ENCODE results near the gene CGREF1.

Gene CGREF1

GRCh38 chr2:27057184-27057583 is 61.7 kb downstream of the CGREF1 start:
- DNase-seq (ENCODE audit: low spot score) = no peak
- Histone ChIP-seq H3K23ac (ENCODE audit: low read depth, low read length, poor library complexity) (no peak overlapping the region), H3K4me3 (ENCODE audit: low read length in 2 of 2) (no peak overlapping the region), H2BK15ac (ENCODE audit: low read length) (no peak overlapping the region), H3K4me2 (ENCODE audit: insufficient read depth, low read length, poor library complexity, severe bottlenecking) (no peak overlapping the region), H4K8ac (ENCODE audit: low read depth, low read length) (no peak overlapping the region), H3K4me1 (ENCODE audit: control insufficient read depth in 2 of 2, insufficient read depth in 1 of 2, low read depth in 1 of 2, low read length in 2 of 2) (peaks cover 2 to 3% of the 10 kb centered on the region in 2 donors), H3K14ac (ENCODE audit: low read length) (no peak overlapping the region), H3K9ac (ENCODE audit: low read depth, low read length, poor library complexity) (no peak overlapping the region), H2AK5ac (ENCODE audit: low read depth, low read length) (no peak overlapping the region), H3K27me3 (ENCODE audit: control insufficient read depth in 3 of 3, insufficient read depth in 3 of 3, low read depth in 1 of 3, low read length in 3 of 3) (no peaks in the 10 kb centered on the region), H3K79me1 (ENCODE audit: low read depth, low read length) (peaks cover 2% of the 10 kb centered on the region), H3K4ac (ENCODE audit: low read length) (no peak overlapping the region), H3K9me3 (replicated peaks in 1 of 2; ENCODE audit: control insufficient read depth in 2 of 2, insufficient read depth in 1 of 2, low read depth in 1 of 2, low read length in 2 of 2) (no peaks in the 10 kb centered on the region), H3K36me3 (replicated peaks in 1 of 2; ENCODE audit: control insufficient read depth in 2 of 2, insufficient read depth in 2 of 2, low read length in 2 of 2) (peaks cover 51 to 86% of the 10 kb centered on the region in 2 donors), H2BK120ac (ENCODE audit: low read depth, low read length) (no peak overlapping the region), H2AFZ (ENCODE audit: low read length) (no peak overlapping the region), H2BK5ac (ENCODE audit: low read length) (no peak overlapping the region), H2BK12ac (ENCODE audit: low read length) (no peak overlapping the region), H3K18ac (ENCODE audit: low read length) (no peak overlapping the region), H4K91ac (ENCODE audit: low read depth, low read length, poor library complexity) (no peak overlapping the region), H3K27ac (replicated peaks; ENCODE audit: low read length) (no peak overlapping the region)
- no CpG with 5 or more reads among the region's 6 CpGs for WGBS, 2 donors (ENCODE audit: extremely low coverage in 2 of 2, insufficient read length in 2 of 2, insufficient replicate concordance in 1 of 2)

GRCh38 chr2:27054721-27055120 is 64.2 kb downstream of the CGREF1 start:
- Histone ChIP-seq H3K79me1 (ENCODE audit: low read depth, low read length) (peaks cover 6% of the 10 kb centered on the region), H4K91ac (ENCODE audit: low read depth, low read length, poor library complexity) (no peak overlapping the region), H2BK15ac (ENCODE audit: low read length) (no peak overlapping the region), H3K18ac (ENCODE audit: low read length) (no peak overlapping the region), H2BK5ac (ENCODE audit: low read length) (no peak overlapping the region), H3K9me3 (replicated peaks in 1 of 2; ENCODE audit: control insufficient read depth in 2 of 2, insufficient read depth in 1 of 2, low read depth in 1 of 2, low read length in 2 of 2) (no peaks in the 10 kb centered on the region), H3K4me1 (ENCODE audit: control insufficient read depth in 2 of 2, insufficient read depth in 1 of 2, low read depth in 1 of 2, low read length in 2 of 2) (peaks cover 3 to 4% of the 10 kb centered on the region in 2 donors), H3K36me3 (replicated peaks in 1 of 2; ENCODE audit: control insufficient read depth in 2 of 2, insufficient read depth in 2 of 2, low read length in 2 of 2) (peaks cover 49 to 69% of the 10 kb centered on the region in 2 donors), H3K9ac (ENCODE audit: low read depth, low read length, poor library complexity) (no peak overlapping the region), H4K8ac (ENCODE audit: low read depth, low read length) (no peak overlapping the region), H3K27ac (replicated peaks; ENCODE audit: low read length) (no peak overlapping the region), H3K4me2 (ENCODE audit: insufficient read depth, low read length, poor library complexity, severe bottlenecking) (no peak overlapping the region), H2AK5ac (ENCODE audit: low read depth, low read length) (no peak overlapping the region), H3K14ac (ENCODE audit: low read length) (no peak overlapping the region), H3K4ac (ENCODE audit: low read length) (no peak overlapping the region), H3K27me3 (ENCODE audit: control insufficient read depth in 3 of 3, insufficient read depth in 3 of 3, low read depth in 1 of 3, low read length in 3 of 3) (no peaks in the 10 kb centered on the region), H2BK120ac (ENCODE audit: low read depth, low read length) (no peak overlapping the region), H2BK12ac (ENCODE audit: low read length) (no peak overlapping the region), H3K4me3 (ENCODE audit: low read length in 2 of 2) (no peak overlapping the region), H3K23ac (ENCODE audit: low read depth, low read length, poor library complexity) (no peak overlapping the region), H2AFZ (ENCODE audit: low read length) (no peak overlapping the region)
- WGBS, 2 donors (ENCODE audit: extremely low coverage in 2 of 2, insufficient read length in 2 of 2, insufficient replicate concordance in 1 of 2) = no CpG with 5 or more reads among the region's 11 CpGs
- no peak for DNase-seq (ENCODE audit: low spot score)

GRCh38 chr2:27053776-27054175 is 65.2 kb downstream of the CGREF1 start:
- no peak overlapping the region for H4K8ac ChIP-seq (ENCODE audit: low read depth, low read length)
- no peak overlapping the region for H2AFZ ChIP-seq (ENCODE audit: low read length)
- no peaks in the 10 kb centered on the region for H3K27me3 ChIP-seq (ENCODE audit: control insufficient read depth in 3 of 3, insufficient read depth in 3 of 3, low read depth in 1 of 3, low read length in 3 of 3)
- no peak overlapping the region for H3K9ac ChIP-seq (ENCODE audit: low read depth, low read length, poor library complexity)
- H2BK120ac ChIP-seq (ENCODE audit: low read depth, low read length) = no peak overlapping the region
- H2BK15ac ChIP-seq (ENCODE audit: low read length) = no peak overlapping the region
- no peak overlapping the region for H2BK5ac ChIP-seq (ENCODE audit: low read length)
- peaks cover 5 to 7% of the 10 kb centered on the region in 2 donors for H3K4me1 ChIP-seq (ENCODE audit: control insufficient read depth in 2 of 2, insufficient read depth in 1 of 2, low read depth in 1 of 2, low read length in 2 of 2)
- H3K9me3 ChIP-seq (replicated peaks in 1 of 2; ENCODE audit: control insufficient read depth in 2 of 2, insufficient read depth in 1 of 2, low read depth in 1 of 2, low read length in 2 of 2) = no peaks in the 10 kb centered on the region
- no peak overlapping the region for H4K91ac ChIP-seq (ENCODE audit: low read depth, low read length, poor library complexity)
- peaks cover 43 to 59% of the 10 kb centered on the region in 2 donors for H3K36me3 ChIP-seq (replicated peaks in 1 of 2; ENCODE audit: control insufficient read depth in 2 of 2, insufficient read depth in 2 of 2, low read length in 2 of 2)
- no peak overlapping the region for H3K27ac ChIP-seq (replicated peaks; ENCODE audit: low read length)
- no peak overlapping the region for H3K4ac ChIP-seq (ENCODE audit: low read length)
- no peak overlapping the region for H3K14ac ChIP-seq (ENCODE audit: low read length)
- H3K18ac ChIP-seq (ENCODE audit: low read length) = no peak overlapping the region
- H3K23ac ChIP-seq (ENCODE audit: low read depth, low read length, poor library complexity) = no peak overlapping the region
- H3K4me3 ChIP-seq (ENCODE audit: low read length in 2 of 2) = no peak overlapping the region
- H2BK12ac ChIP-seq (ENCODE audit: low read length) = no peak overlapping the region
- peaks cover 6% of the 10 kb centered on the region for H3K79me1 ChIP-seq (ENCODE audit: low read depth, low read length)
- H2AK5ac ChIP-seq (ENCODE audit: low read depth, low read length) = no peak overlapping the region
- H3K4me2 ChIP-seq (ENCODE audit: insufficient read depth, low read length, poor library complexity, severe bottlenecking) = no peak overlapping the region
- DNase-seq (ENCODE audit: low spot score) = no peak
- WGBS, 2 donors (ENCODE audit: extremely low coverage in 2 of 2, insufficient read length in 2 of 2, insufficient replicate concordance in 1 of 2) = no CpG with 5 or more reads among the region's 8 CpGs

GRCh38 chr2:27053321-27053720 is 65.6 kb downstream of the CGREF1 start:
- Histone ChIP-seq H3K4me3 (ENCODE audit: low read length in 2 of 2) (no peak overlapping the region), H3K36me3 (replicated peaks in 1 of 2; ENCODE audit: control insufficient read depth in 2 of 2, insufficient read depth in 2 of 2, low read length in 2 of 2) (peaks cover 40 to 55% of the 10 kb centered on the region in 2 donors), H3K9me3 (replicated peaks in 1 of 2; ENCODE audit: control insufficient read depth in 2 of 2, insufficient read depth in 1 of 2, low read depth in 1 of 2, low read length in 2 of 2) (no peaks in the 10 kb centered on the region), H3K27ac (replicated peaks; ENCODE audit: low read length) (no peak overlapping the region), H2BK15ac (ENCODE audit: low read length) (no peak overlapping the region), H4K8ac (ENCODE audit: low read depth, low read length) (no peak overlapping the region), H3K27me3 (ENCODE audit: control insufficient read depth in 3 of 3, insufficient read depth in 3 of 3, low read depth in 1 of 3, low read length in 3 of 3) (no peaks in the 10 kb centered on the region), H2BK120ac (ENCODE audit: low read depth, low read length) (no peak overlapping the region), H3K14ac (ENCODE audit: low read length) (no peak overlapping the region), H3K4me2 (ENCODE audit: insufficient read depth, low read length, poor library complexity, severe bottlenecking) (no peak overlapping the region), H4K91ac (ENCODE audit: low read depth, low read length, poor library complexity) (no peak overlapping the region), H2BK5ac (ENCODE audit: low read length) (no peak overlapping the region), H3K4me1 (ENCODE audit: control insufficient read depth in 2 of 2, insufficient read depth in 1 of 2, low read depth in 1 of 2, low read length in 2 of 2) (peaks cover 5 to 7% of the 10 kb centered on the region in 2 donors), H2AK5ac (ENCODE audit: low read depth, low read length) (no peak overlapping the region), H3K18ac (ENCODE audit: low read length) (no peak overlapping the region), H3K23ac (ENCODE audit: low read depth, low read length, poor library complexity) (no peak overlapping the region), H3K79me1 (ENCODE audit: low read depth, low read length) (peaks cover 6% of the 10 kb centered on the region), H3K4ac (ENCODE audit: low read length) (no peak overlapping the region), H2AFZ (ENCODE audit: low read length) (no peak overlapping the region), H2BK12ac (ENCODE audit: low read length) (no peak overlapping the region), H3K9ac (ENCODE audit: low read depth, low read length, poor library complexity) (peak overlapping the region; percentile 14)
- no CpG with 5 or more reads among the region's 11 CpGs for WGBS, 2 donors (ENCODE audit: extremely low coverage in 2 of 2, insufficient read length in 2 of 2, insufficient replicate concordance in 1 of 2)
- DNase-seq (ENCODE audit: low spot score) = no peak

All from neuronal stem cell (in vitro differentiated cells).